NT2/D1 (cell line): ENCODE data around the gene CORO1C.
A peak's percentile ranks its signal among the peaks of the same experiment; 100 is the strongest.
"Not testable (repeated sequence)": the region's sequence is repeated elsewhere in the genome, so short reads cannot be mapped to it uniquely, and the experiment has no call there.

Experiments
- DNase-seq: peaks from one replicate; pipeline ENCODE4 v3.0.0-alpha.2; 2011; ENCODE audit warnings: low read depth, low spot score
- H3K27me3 ChIP-seq: 2 replicates; pipeline ENCODE4 v1.6.0; 2011; ENCODE audit warnings: mild to moderate bottlenecking; ENCODE audit not compliant: insufficient read length, insufficient read depth
- H3K36me3 ChIP-seq: 2 replicates; pipeline ENCODE4 v1.6.1; 2011; ENCODE audit warnings: mild to moderate bottlenecking, low read length, mixed read lengths; ENCODE audit not compliant: insufficient read depth, insufficient read length
- H3K4me1 ChIP-seq: 2 replicates; pipeline ENCODE4 v1.5.1; 2011; ENCODE audit not compliant: insufficient read depth, insufficient read length
- H3K4me3 ChIP-seq: 2 replicates; pipeline ENCODE4 v1.5.1; 2011; ENCODE audit warnings: low read depth; ENCODE audit not compliant: insufficient read length
- H3K9ac ChIP-seq: 2 replicates; pipeline ENCODE4 v1.6.0; 2011; ENCODE audit warnings: low read depth; ENCODE audit not compliant: insufficient read length
- H3K9me3 ChIP-seq: 2 replicates; pipeline ENCODE4 v1.5.1; 2011; ENCODE audit warnings: mild to moderate bottlenecking, low read length; ENCODE audit not compliant: insufficient read depth
- SUZ12 ChIP-seq: IDR thresholded peaks from 2 replicates; pipeline ENCODE4 v1.6.1; 2011; ENCODE audit not compliant: insufficient read length, insufficient read depth; ENCODE audit errors: extremely low read depth
- YY1 ChIP-seq: IDR thresholded peaks from 2 replicates; pipeline ENCODE4 v1.6.1; 2011; ENCODE audit not compliant: insufficient read length, insufficient read depth
- ZNF274 ChIP-seq: IDR thresholded peaks from 2 replicates; pipeline ENCODE4 v1.6.1; 2011; ENCODE audit warnings: mild to moderate bottlenecking, low read depth, low read length

CORO1C gene

DNA sequence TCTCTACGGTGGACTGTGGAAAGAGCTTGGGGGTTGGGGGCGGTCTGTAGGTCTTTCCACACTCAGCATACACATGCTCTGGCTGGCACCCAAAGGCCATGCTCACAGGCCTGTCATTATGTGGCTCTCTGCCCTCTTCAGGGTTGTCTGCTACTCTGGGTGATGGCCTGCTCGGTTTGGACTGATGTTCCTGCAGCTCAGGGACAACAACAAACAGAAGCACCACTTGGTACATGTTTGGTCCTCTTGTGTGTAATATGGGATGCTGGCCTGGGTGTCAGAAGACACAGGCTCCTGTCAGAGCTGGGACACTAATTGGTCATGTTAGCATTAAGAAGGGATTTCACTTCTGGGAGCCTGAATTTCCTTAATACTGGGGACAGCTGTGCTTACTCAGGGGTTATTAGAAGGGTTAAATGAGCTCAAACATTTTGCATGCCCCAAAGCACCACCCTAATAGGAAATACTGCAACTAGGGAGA, 64.9 kb downstream of the CORO1C start:
- Histone ChIP-seq H3K27me3 (no peaks in the 10 kb centered on the region), H3K9ac (no peak overlapping the region), H3K4me1 (no peaks in the 10 kb centered on the region), H3K36me3 (peaks cover 18% of the 10 kb centered on the region), H3K9me3 (no peaks in the 10 kb centered on the region), H3K4me3 (no peak overlapping the region)
- TF ChIP-seq YY1 (no peak), SUZ12 (no peak), ZNF274 (no peak)
- DNase-seq: no peak

DNA sequence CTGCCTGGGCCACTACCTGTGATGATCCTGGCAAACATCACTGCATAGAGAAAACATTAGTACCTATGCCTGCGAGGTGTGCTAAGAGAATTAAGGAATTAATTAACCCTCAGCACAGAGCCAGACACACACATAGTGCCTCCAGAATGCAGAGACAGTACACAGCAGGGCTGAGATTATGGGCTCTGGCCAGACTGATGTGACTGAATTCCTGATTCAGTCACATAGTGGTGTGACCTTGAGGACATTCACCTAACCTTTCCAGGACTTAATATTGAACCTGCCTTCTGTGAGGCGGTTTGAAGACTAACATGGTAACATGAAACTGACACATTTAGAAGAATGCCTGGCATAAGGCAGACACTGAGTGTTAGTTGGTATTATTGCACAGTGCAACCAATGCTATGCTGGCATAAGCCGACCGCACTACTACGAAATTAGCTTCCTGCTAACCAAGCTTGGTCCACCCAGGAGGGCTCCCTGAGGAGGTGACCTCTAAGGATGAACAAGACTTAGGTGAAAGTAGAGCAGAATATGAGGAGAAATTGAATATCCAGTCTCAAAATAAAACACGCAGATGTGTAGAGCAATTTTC, 65.6 kb downstream of the CORO1C start:
- Histone ChIP-seq H3K4me1 (no peaks in the 10 kb centered on the region), H3K27me3 (no peaks in the 10 kb centered on the region), H3K9ac (no peak overlapping the region), H3K36me3 (peaks cover 19% of the 10 kb centered on the region), H3K9me3 (no peaks in the 10 kb centered on the region), H3K4me3 (no peak overlapping the region)
- TF ChIP-seq YY1: no peak
- no peak for DNase-seq

GRCh38 chr12:108664338-108665258, 66.7 kb downstream of the CORO1C start:
- H3K36me3 ChIP-seq: peaks cover 27% of the 10 kb centered on the region
- H3K4me3 ChIP-seq: no peak overlapping the region

GRCh38 chr12:108663324-108664015, 67.8 kb downstream of the CORO1C start:
- no peak for TF ChIP-seq YY1
- TF ChIP-seq SUZ12: no peak
- TF ChIP-seq ZNF274: no peak
- no peaks in the 10 kb centered on the region for H3K27me3 ChIP-seq
- peaks cover 37% of the 10 kb centered on the region for H3K36me3 ChIP-seq
- no peak for DNase-seq
- no peak overlapping the region for H3K4me3 ChIP-seq
- H3K9ac ChIP-seq: no peak overlapping the region
- no peaks in the 10 kb centered on the region for H3K9me3 ChIP-seq
- no peaks in the 10 kb centered on the region for H3K4me1 ChIP-seq

More at GRCh38 chr12:108664338-108665258, 66.7 kb downstream of the CORO1C start:
- no peak for TF ChIP-seq ZNF274
- no peak for TF ChIP-seq SUZ12
- TF ChIP-seq YY1: no peak
- Histone ChIP-seq H3K9ac (no peak overlapping the region), H3K4me1 (no peaks in the 10 kb centered on the region), H3K9me3 (no peaks in the 10 kb centered on the region), H3K27me3 (no peaks in the 10 kb centered on the region)
- DNase-seq: peak; percentile 85

- not testable (repeated sequence) for H3K27me3 ChIP-seq, H3K4me3 ChIP-seq, H3K9me3 ChIP-seq, H3K4me1 ChIP-seq, DNase-seq, H3K9ac ChIP-seq
- H3K36me3 ChIP-seq: peaks cover 58% of the 10 kb centered on the region
Observed at GRCh38 chr12:108658115-108658514, 73.2 kb downstream of the CORO1C start.

GRCh38 chr12:108657130-108657745, 74.1 kb downstream of the CORO1C start:
- Histone ChIP-seq H3K9me3 (peaks cover 9% of the 10 kb centered on the region; the same call in 1 of the 2 replicates), H3K9ac (no peak overlapping the region), H3K27me3 (no peaks in the 10 kb centered on the region), H3K4me3 (no peak overlapping the region), H3K36me3 (peaks cover 64% of the 10 kb centered on the region), H3K4me1 (no peaks in the 10 kb centered on the region)
- no peak for TF ChIP-seq SUZ12
- no peak for DNase-seq

- H3K9me3 ChIP-seq, H3K4me3 ChIP-seq, H3K9ac ChIP-seq, H3K27me3 ChIP-seq, H3K4me1 ChIP-seq, DNase-seq: not testable (repeated sequence)
- peaks cover 63% of the 10 kb centered on the region for H3K36me3 ChIP-seq
Observed at GRCh38 chr12:108656247-108656646, 75.1 kb downstream of the CORO1C start.

GRCh38 chr12:108655812-108656175, 75.5 kb downstream of the CORO1C start:
- DNase-seq, H3K9me3 ChIP-seq, H3K4me1 ChIP-seq, H3K4me3 ChIP-seq, H3K9ac ChIP-seq, H3K27me3 ChIP-seq: not testable (repeated sequence)
- peaks cover 67% of the 10 kb centered on the region for H3K36me3 ChIP-seq

- not testable (repeated sequence) for H3K9ac ChIP-seq, H3K4me1 ChIP-seq, DNase-seq, H3K9me3 ChIP-seq, H3K27me3 ChIP-seq, H3K4me3 ChIP-seq
- H3K36me3 ChIP-seq: peaks cover 70% of the 10 kb centered on the region
Observed at GRCh38 chr12:108654622-108655021, 76.7 kb downstream of the CORO1C start.
